ENCODE data around the gene MAPK10. TPM values are rescaled to one million over a fixed set of nuclear protein-coding genes. Genes with fewer than 3 reads are reported as not detected.

Gene MAPK10
- total RNA-seq, 1 donor from 2014 or later: 92.6 TPM

- peaks cover 5% of the 10 kb centered on the region for H3K9me3 Mint-ChIP-seq (ENCODE audit: unreplicated experiment)
- H3K27me3 Mint-ChIP-seq (ENCODE audit: unreplicated experiment): no peaks in the 10 kb centered on the region
- no peaks in the 10 kb centered on the region for H3K4me1 Mint-ChIP-seq (ENCODE audit: low read depth, unreplicated experiment)
- no peak for DNase-seq
- H3K36me3 Mint-ChIP-seq (ENCODE audit: unreplicated experiment): peaks cover 6% of the 10 kb centered on the region
- no peak overlapping the region for H3K27ac Mint-ChIP-seq (ENCODE audit: unreplicated experiment)
- TF ChIP-seq, protein P1, sequence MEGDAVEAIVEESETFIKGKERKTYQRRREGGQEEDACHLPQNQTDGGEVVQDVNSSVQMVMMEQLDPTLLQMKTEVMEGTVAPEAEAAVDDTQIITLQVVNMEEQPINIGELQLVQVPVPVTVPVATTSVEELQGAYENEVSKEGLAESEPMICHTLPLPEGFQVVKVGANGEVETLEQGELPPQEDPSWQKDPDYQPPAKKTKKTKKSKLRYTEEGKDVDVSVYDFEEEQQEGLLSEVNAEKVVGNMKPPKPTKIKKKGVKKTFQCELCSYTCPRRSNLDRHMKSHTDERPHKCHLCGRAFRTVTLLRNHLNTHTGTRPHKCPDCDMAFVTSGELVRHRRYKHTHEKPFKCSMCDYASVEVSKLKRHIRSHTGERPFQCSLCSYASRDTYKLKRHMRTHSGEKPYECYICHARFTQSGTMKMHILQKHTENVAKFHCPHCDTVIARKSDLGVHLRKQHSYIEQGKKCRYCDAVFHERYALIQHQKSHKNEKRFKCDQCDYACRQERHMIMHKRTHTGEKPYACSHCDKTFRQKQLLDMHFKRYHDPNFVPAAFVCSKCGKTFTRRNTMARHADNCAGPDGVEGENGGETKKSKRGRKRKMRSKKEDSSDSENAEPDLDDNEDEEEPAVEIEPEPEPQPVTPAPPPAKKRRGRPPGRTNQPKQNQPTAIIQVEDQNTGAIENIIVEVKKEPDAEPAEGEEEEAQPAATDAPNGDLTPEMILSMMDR (IDR thresholded peaks at IDR 0.05; ENCODE audit: partially characterized antibody, unreplicated experiment): no peak
- no peak overlapping the region for H3K4me3 Mint-ChIP-seq (ENCODE audit: unreplicated experiment)
These were observed 245.3 kb downstream of the MAPK10 start for GRCh38 chr4:86114563-86114962.

- peaks cover 5% of the 10 kb centered on the region for H3K9me3 Mint-ChIP-seq (ENCODE audit: unreplicated experiment)
- H3K27ac Mint-ChIP-seq (ENCODE audit: unreplicated experiment): no peak overlapping the region
- H3K4me1 Mint-ChIP-seq (ENCODE audit: low read depth, unreplicated experiment): no peaks in the 10 kb centered on the region
- H3K27me3 Mint-ChIP-seq (ENCODE audit: unreplicated experiment): no peaks in the 10 kb centered on the region
- TF ChIP-seq, protein P1 (IDR thresholded peaks at IDR 0.05; ENCODE audit: partially characterized antibody, unreplicated experiment): no peak
- no peak overlapping the region for H3K4me3 Mint-ChIP-seq (ENCODE audit: unreplicated experiment)
- no peak for DNase-seq
- H3K36me3 Mint-ChIP-seq (ENCODE audit: unreplicated experiment): peaks cover 6% of the 10 kb centered on the region
These were observed 251.0 kb downstream of the MAPK10 start for GRCh38 chr4:86108834-86109233.

- Mint-ChIP-seq H3K4me3 (ENCODE audit: unreplicated experiment) (no peak overlapping the region), H3K27me3 (ENCODE audit: unreplicated experiment) (no peaks in the 10 kb centered on the region), H3K4me1 (ENCODE audit: low read depth, unreplicated experiment) (no peaks in the 10 kb centered on the region), H3K36me3 (ENCODE audit: unreplicated experiment) (peaks cover 6% of the 10 kb centered on the region), H3K9me3 (ENCODE audit: unreplicated experiment) (peaks cover 5% of the 10 kb centered on the region), H3K27ac (ENCODE audit: unreplicated experiment) (no peak overlapping the region)
- TF ChIP-seq, protein P1 (IDR thresholded peaks at IDR 0.05; ENCODE audit: partially characterized antibody, unreplicated experiment): no peak
- DNase-seq: no peak
These were observed 251.7 kb downstream of the MAPK10 start for GRCh38 chr4:86108137-86108536.

DNA sequence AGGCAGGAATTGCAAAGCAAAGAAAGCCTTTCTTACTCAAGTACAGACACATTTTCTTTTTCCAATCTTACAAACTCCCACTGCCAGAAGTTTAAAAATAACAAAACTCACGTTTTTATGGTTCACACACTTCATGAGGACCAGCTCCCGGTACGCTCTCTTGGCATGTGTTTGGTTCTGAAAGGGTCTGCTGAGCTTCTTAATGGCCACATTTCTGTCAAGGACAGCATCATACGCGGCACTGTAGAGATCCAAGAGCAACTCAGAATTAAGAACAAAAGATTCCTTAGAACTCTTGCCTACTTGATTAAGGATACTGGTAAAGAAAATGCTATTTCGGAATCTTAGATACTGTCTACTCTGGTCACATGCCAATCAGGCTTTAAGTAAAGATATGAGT lies 252.7 kb downstream of the MAPK10 start:
- no peaks in the 10 kb centered on the region for H3K36me3 Mint-ChIP-seq (ENCODE audit: unreplicated experiment)
- peaks cover 3% of the 10 kb centered on the region for H3K27me3 Mint-ChIP-seq (ENCODE audit: unreplicated experiment)
- no peak overlapping the region for H3K27ac Mint-ChIP-seq (ENCODE audit: unreplicated experiment)
- H3K4me1 Mint-ChIP-seq (ENCODE audit: low read depth, unreplicated experiment): no peaks in the 10 kb centered on the region
- H3K9me3 Mint-ChIP-seq (ENCODE audit: unreplicated experiment): peaks cover 5% of the 10 kb centered on the region
- no peak for DNase-seq
- no peak overlapping the region for H3K4me3 Mint-ChIP-seq (ENCODE audit: unreplicated experiment)
- TF ChIP-seq, protein P1 (IDR thresholded peaks at IDR 0.05; ENCODE audit: partially characterized antibody, unreplicated experiment): no peak

- TF ChIP-seq, protein P1 (IDR thresholded peaks at IDR 0.05; ENCODE audit: partially characterized antibody, unreplicated experiment): no peak
- no peaks in the 10 kb centered on the region for H3K36me3 Mint-ChIP-seq (ENCODE audit: unreplicated experiment)
- peaks cover 3% of the 10 kb centered on the region for H3K27me3 Mint-ChIP-seq (ENCODE audit: unreplicated experiment)
- no peak for DNase-seq
- H3K4me3 Mint-ChIP-seq (ENCODE audit: unreplicated experiment): no peak overlapping the region
- H3K27ac Mint-ChIP-seq (ENCODE audit: unreplicated experiment): no peak overlapping the region
- H3K9me3 Mint-ChIP-seq (ENCODE audit: unreplicated experiment): peaks cover 2% of the 10 kb centered on the region
- H3K4me1 Mint-ChIP-seq (ENCODE audit: low read depth, unreplicated experiment): no peaks in the 10 kb centered on the region
These were observed 253.4 kb downstream of the MAPK10 start for GRCh38 chr4:86106475-86106874.

Data from glutamatergic neuron (in vitro differentiated cells).